ENCODE data around the gene PCDHGC4.

PCDHGC4 gene

GRCh38 chr5:141489841-141490240 lies 5.0 kb downstream of the PCDHGC4 start:
- peak in 2 of 58 donors; percentile 35 to 40 for DNase-seq

- DNase-seq: no peak
These were observed 5.4 kb downstream of the PCDHGC4 start for GRCh38 chr5:141490271-141490670.

GRCh38 chr5:141490771-141491170 lies 5.9 kb downstream of the PCDHGC4 start:
- no peak for DNase-seq

- no peak for DNase-seq
These were observed 6.7 kb downstream of the PCDHGC4 start for GRCh38 chr5:141491323-141492167.

GRCh38 chr5:141492168-141492885 lies 7.5 kb downstream of the PCDHGC4 start:
- peak in 14 of 58 donors; percentile 29 to 61 (median 42) for DNase-seq

- DNase-seq: peak in 42 of 58 donors; percentile 21 to 82 (median 54)
These were observed 8.9 kb downstream of the PCDHGC4 start for GRCh38 chr5:141493500-141494422.

- peak in 19 of 58 donors; percentile 27 to 60 (median 46) for DNase-seq
These were observed 10.1 kb downstream of the PCDHGC4 start for GRCh38 chr5:141494761-141495452.

- DNase-seq: no peak
These were observed 10.6 kb downstream of the PCDHGC4 start for GRCh38 chr5:141495453-141495811.

- peak in 1 of 58 donors; percentile 24 for DNase-seq
These were observed 11.2 kb downstream of the PCDHGC4 start for GRCh38 chr5:141496038-141496437.

- DNase-seq: no peak
These were observed 16.9 kb downstream of the PCDHGC4 start for GRCh38 chr5:141501761-141502160.

- DNase-seq: no peak
These were observed 18.9 kb downstream of the PCDHGC4 start for GRCh38 chr5:141503681-141504080.

GRCh38 chr5:141504216-141504615 lies 19.4 kb downstream of the PCDHGC4 start:
- no peak for DNase-seq

- DNase-seq: no peak
These were observed 21.7 kb downstream of the PCDHGC4 start for GRCh38 chr5:141506381-141507155.

GRCh38 chr5:141507387-141508091 lies 22.7 kb downstream of the PCDHGC4 start:
- no peak for DNase-seq

GRCh38 chr5:141508440-141508797 lies 23.6 kb downstream of the PCDHGC4 start:
- peak in 4 of 58 donors; percentile 48 to 71 (median 59) for DNase-seq

GRCh38 chr5:141508798-141509611 lies 24.2 kb downstream of the PCDHGC4 start:
- DNase-seq: peak in 33 of 58 donors; percentile 30 to 79 (median 57)

- DNase-seq: no peak
These were observed 25.3 kb downstream of the PCDHGC4 start for GRCh38 chr5:141510160-141510559.

- no peak for DNase-seq
These were observed 26.2 kb downstream of the PCDHGC4 start for GRCh38 chr5:141510850-141511601.
